T-helper 22 cell (primary cell): ENCODE results near the gene CEP131.
"Not testable (repeated sequence)": the region's sequence is repeated elsewhere in the genome, so short reads cannot be mapped to it uniquely, and the experiment has no call there.

Experiments used
- DNase-seq: peaks from one replicate; pipeline ENCODE4 v3.0.0-alpha.2; 2020; ENCODE audit warnings: low read depth

The CEP131 gene

GRCh38 chr17:81238815-81239713 lies 16.3 kb upstream of the CEP131 start, which contains the start of the genes NDUFAF8 and TEPSIN:
Gene NDUFAF8, plus strand, starts transcription at chr17:81239318. Its CDS starts 46 bp downstream, at chr17:81239364.
Gene TEPSIN, minus strand, starts transcription at chr17:81239055. Its CDS starts 22 bp downstream, at chr17:81239033.
- peak; percentile 96 for DNase-seq

GRCh38 chr17:81238490-81238814 lies 15.7 kb upstream of the CEP131 start:
- no peak for DNase-seq

- DNase-seq, result no peak
These were observed 15.1 kb upstream of the CEP131 start for GRCh38 chr17:81237591-81238489.

- no peak for DNase-seq
These were observed 14.0 kb upstream of the CEP131 start for GRCh38 chr17:81236784-81237183.

DNA sequence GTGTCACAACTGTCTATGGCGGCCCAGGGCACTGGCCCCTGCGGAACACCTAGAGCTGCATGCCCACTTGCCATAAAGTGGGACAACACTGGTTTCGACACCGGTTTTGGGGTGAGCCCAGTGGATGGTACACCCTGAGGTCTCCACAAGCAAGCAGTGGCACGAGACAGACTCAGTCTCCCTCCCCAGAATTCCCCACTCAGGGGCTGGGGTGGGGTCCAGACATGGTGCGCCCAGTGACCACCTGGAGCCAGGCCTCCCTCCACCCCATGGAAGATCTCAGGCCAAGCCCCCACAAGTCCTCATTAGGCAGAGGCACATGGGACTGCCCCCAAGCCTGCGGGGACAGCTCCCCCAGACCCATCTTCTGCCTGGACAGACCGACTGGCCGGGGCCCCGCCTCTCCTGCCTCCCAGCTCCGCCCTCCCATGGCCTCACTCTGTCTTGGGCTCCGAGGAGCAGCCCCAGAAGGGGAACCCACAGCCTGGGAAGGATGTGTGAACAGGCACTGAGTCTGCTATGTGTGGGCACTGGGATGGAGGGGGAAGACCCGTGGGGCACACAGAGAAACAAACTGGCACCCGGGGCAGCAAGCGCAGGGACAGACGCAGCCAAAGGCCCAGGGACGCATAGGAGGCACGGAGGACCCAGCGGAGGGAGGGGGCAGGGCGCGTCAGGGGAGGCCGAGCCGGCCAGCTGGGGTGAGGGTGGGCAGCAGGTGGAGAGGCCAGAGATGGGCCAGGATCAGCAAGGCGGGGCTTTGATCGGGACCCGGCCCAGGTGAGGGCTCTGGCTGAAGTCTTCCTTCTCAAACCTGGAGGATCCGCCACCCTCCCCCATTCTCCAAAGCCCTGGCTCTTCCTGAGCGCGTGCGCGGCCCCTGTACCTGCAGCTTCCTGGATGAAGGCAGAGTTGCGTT lies 13.3 kb upstream of the CEP131 start:
- no peak for DNase-seq

GRCh38 chr17:81234940-81235821 lies 12.4 kb upstream of the CEP131 start:
- DNase-seq, result no peak

DNA sequence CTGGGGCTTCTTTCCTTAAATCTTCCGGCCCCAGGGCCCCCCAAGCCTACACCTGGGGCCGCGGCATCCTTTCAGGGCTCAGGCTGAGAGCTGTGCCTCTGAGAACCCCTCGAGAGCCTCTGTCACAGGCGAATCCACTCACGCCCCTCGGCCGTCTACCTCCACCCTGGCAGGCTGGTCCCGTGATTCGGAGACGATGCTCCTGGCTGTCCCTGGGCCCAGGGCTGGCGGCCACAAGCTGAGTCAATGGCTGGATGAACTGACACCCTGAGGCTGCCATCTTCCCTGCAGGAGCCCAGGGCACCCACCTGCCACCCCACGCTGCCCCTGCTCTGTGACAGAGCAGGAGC lies 11.7 kb upstream of the CEP131 start:
- no peak for DNase-seq

DNA sequence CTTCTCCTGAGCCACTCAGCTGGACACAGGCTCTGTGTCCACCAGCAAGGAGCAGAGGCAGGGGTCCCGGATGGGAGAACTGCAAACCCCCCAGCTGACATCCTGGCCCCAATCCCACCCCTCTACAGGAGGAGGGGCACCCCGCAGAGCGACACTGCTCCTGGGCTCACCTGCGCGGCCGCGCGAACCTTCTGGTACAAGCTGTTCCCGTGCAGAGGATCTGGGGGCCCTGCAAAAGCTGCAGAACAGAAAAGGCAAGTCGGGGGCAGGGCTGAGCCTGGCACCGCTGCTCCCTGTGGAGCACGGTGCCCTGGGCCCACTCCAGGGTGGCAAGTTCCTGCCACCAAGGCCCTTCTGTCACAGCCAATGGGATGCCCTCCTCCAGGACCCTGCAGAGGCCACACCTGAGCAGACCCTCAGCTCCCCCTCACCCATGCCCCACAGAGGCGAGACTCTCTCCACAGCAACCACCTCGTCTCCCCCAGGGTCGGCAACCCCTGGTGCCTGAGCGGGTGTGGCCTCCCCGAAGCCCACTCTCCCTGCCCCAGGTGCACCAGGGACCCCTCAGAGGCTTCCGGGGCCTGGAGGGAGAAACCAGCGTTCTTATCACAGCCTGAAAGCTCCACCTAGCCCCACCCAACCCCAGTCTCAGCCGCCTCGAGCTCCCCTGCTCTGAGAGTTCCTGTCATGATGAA lies 11.2 kb upstream of the CEP131 start:
- no peak for DNase-seq

- DNase-seq, result no peak
These were observed 10.6 kb upstream of the CEP131 start for GRCh38 chr17:81233316-81233715.

DNA sequence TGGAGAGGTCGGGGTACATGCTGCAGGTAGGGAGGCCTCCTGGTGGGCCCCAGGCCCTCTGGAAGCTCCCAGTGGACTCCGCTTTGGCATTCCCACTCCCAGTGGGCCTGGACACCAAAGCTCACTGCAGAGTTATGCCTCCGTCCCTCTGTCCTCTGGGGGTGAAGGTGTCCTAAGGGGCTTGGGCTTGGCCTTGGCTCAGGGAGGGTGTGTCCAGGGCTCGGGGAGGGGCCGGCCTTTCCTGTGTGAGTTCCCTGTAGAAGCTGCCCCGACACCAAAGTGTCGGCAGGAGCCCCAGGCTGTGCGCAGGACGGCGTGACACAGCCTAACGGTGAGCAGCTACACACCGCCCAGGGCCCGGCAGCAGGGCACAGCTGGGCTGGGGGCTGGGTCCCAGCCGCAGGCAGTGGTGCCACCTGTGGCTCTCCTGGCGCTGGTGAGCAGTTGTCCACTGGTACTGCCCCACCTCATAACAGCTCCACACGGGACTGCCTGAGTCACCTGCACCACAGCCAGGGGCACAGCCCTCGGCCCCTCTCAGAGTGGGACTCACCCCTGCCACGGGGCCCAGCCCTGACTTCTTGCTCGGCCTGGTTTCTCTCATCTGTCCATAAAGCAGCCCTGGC lies 10.0 kb upstream of the CEP131 start:
- DNase-seq, result no peak

GRCh38 chr17:81231766-81232581 lies 9.2 kb upstream of the CEP131 start:
- DNase-seq, result no peak

GRCh38 chr17:81231121-81231645 lies 8.4 kb upstream of the CEP131 start:
- DNase-seq, result no peak

DNA sequence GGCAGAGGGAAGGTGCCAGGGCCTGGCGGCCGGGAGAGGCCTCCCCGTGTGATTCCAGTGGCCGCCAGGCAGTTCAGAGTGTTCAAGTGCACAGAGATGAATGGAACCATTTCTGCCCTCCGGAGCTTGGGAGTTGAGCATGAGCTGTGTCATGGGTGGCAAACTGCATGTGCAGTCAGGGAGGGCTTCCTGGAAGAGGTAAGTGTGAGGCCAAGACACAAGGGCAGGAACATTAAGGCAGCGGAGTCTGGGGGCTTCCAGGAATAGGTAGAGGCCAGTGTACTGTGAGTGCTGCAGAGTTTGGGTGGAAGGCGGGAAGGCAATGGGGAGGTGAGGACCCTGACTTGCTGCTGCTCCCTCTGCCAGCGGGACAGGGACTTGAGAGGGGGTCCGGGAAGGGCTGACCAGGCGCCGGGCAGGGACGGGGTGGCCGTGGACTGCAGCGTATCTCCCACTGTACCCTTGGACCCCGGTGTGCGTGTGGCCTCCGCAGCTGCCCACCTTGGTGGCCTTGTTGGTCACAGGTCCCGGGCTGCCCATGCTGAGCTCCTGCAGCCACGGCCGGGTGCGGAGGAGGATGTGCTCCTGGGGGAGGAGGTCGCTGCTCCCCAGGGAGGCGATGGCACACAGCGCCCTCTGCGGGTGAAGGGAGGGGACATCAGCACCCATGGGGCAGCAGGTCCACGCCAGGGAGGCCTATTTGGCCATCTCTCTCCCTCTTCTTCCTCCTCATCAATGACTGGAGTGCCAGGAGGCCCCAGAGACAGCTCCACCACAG lies 7.5 kb upstream of the CEP131 start:
- no peak for DNase-seq

- DNase-seq, result no peak
These were observed 6.8 kb upstream of the CEP131 start for GRCh38 chr17:81229666-81229920.

DNA sequence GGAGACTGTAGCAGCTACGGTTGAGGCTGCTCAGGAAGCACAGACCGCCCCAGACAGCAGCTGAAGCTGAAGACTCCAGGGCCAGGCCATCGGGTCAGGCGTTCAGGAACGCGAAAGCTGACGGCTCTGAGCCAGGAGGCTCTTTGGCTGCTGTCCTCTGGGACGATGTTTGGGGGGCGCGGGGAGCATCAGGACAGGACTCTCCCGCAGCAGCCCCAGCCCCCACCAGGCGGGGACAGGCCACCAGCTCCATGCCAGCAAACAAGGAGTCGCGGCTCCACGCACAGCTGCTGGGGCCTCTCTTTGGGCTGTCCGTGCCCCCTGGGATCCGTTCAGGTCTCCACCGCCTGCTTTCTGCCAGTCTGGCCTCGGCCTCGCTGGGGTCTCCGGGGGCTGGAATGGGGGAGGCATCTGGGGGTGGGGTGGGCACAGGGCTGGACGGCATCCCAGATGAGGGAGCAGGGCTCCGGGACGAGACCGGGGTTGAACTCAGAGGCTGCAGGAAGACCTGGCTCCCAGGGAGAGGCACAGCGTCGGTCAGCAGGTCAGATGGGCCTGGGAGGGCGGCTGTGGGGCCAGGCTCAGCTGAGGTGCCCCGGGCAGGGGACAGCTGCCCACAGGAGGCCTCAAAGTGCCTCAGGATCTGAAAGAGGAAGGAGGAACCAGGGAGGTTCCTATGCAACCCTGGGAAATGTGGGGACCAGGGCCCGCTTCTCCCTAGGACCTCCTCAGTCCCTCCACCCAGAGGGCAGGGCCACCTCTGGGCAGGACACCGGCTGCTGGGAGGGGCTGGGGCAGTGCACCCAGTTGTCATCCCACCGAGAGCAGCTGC lies 6.3 kb upstream of the CEP131 start:
- DNase-seq, result no peak

GRCh38 chr17:81228420-81228819 lies 5.7 kb upstream of the CEP131 start:
- DNase-seq, result no peak

- DNase-seq, result not testable (repeated sequence)
These were observed 4.9 kb upstream of the CEP131 start for GRCh38 chr17:81227630-81228029.
